Breast epithelium (tissue), 3 donors: ENCODE data around the gene RIIAD1.

Experiments
- POLR2AphosphoS5 ChIP-seq, 3 donors: sonication (generic); formaldehyde crosslinking; IDR thresholded peaks; one replicate each; pipeline ENCODE4 v1.6.1; 2017; ENCODE audit warnings: antibody characterized with exemption in 3 of 3
- TF ChIP-seq, protein P1 (sequence below), 3 donors: fragments of 450-650 bp; IDR thresholded peaks; one replicate each; pipeline ENCODE4 v1.5.1; 2016 to 2017; ENCODE audit warnings: antibody characterized with exemption in 3 of 3, mild to moderate bottlenecking in 3 of 3, moderate library complexity in 3 of 3

GRCh38 chr1:151704246-151704645, 17.1 kb upstream of the RIIAD1 start:
- TF ChIP-seq POLR2AphosphoS5 (IDR thresholded peaks at IDR 0.05): no peak
- TF ChIP-seq, protein P1, sequence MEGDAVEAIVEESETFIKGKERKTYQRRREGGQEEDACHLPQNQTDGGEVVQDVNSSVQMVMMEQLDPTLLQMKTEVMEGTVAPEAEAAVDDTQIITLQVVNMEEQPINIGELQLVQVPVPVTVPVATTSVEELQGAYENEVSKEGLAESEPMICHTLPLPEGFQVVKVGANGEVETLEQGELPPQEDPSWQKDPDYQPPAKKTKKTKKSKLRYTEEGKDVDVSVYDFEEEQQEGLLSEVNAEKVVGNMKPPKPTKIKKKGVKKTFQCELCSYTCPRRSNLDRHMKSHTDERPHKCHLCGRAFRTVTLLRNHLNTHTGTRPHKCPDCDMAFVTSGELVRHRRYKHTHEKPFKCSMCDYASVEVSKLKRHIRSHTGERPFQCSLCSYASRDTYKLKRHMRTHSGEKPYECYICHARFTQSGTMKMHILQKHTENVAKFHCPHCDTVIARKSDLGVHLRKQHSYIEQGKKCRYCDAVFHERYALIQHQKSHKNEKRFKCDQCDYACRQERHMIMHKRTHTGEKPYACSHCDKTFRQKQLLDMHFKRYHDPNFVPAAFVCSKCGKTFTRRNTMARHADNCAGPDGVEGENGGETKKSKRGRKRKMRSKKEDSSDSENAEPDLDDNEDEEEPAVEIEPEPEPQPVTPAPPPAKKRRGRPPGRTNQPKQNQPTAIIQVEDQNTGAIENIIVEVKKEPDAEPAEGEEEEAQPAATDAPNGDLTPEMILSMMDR (IDR thresholded peaks at IDR 0.05): no peak
